Nephron (organoid): ENCODE measurements around the gene DDX18.

Experiments used
- H3K27ac Mint-ChIP-seq, 3 experiments: 2 replicates each; pipeline ENCODE4 v1.8.0; 2020; ENCODE audit warnings: mixed read lengths in 3 of 3, mild to moderate bottlenecking in 2 of 3, moderate library complexity in 1 of 3
- H3K27me3 Mint-ChIP-seq: 2 replicates; pipeline ENCODE4 v1.8.0; 2021; ENCODE audit warnings: low read depth, mild to moderate bottlenecking, moderate library complexity, mixed read lengths
- H3K36me3 Mint-ChIP-seq: 2 replicates; pipeline ENCODE4 v1.8.0; 2020; ENCODE audit warnings: low read depth, mixed read lengths
- H3K4me1 Mint-ChIP-seq: 2 replicates; pipeline ENCODE4 v1.8.0; 2020; ENCODE audit warnings: mixed read lengths
- H3K4me3 Mint-ChIP-seq, 3 experiments: 2 replicates each; pipeline ENCODE4 v1.8.0; 2020; ENCODE audit warnings: mild to moderate bottlenecking in 3 of 3, mixed read lengths in 3 of 3, moderate library complexity in 2 of 3
- H3K9me3 Mint-ChIP-seq: 2 replicates; pipeline ENCODE4 v1.8.0; 2020; ENCODE audit warnings: mixed read lengths
- CTCF ChIP-seq, 3 experiments: fragments of 200-600 bp; sonication (generic); IDR thresholded peaks; one replicate each; pipeline ENCODE4 v1.5.0; 2021; ENCODE audit warnings: antibody characterized with exemption in 3 of 3; ENCODE audit not compliant: unreplicated experiment in 3 of 3

DDX18 gene

GRCh38 chr2:117858892-117859531, 44.5 kb downstream of the DDX18 start:
- Mint-ChIP-seq H3K27me3 (no peaks in the 10 kb centered on the region), H3K4me3 (no peak overlapping the region), H3K4me1 (no peaks in the 10 kb centered on the region), H3K36me3 (no peaks in the 10 kb centered on the region), H3K9me3 (no peaks in the 10 kb centered on the region), H3K27ac (no peak overlapping the region)
- TF ChIP-seq CTCF (IDR thresholded peaks at IDR 0.05; ENCODE audit: unreplicated experiment in 3 of 3) = no peak

GRCh38 chr2:117859532-117859911, 45.0 kb downstream of the DDX18 start:
- Mint-ChIP-seq H3K27ac (no peak overlapping the region), H3K27me3 (no peaks in the 10 kb centered on the region)

GRCh38 chr2:117859924-117860647, 45.6 kb downstream of the DDX18 start:
- H3K9me3 Mint-ChIP-seq = no peaks in the 10 kb centered on the region
- H3K36me3 Mint-ChIP-seq = no peaks in the 10 kb centered on the region
- TF ChIP-seq CTCF (IDR thresholded peaks at IDR 0.05; ENCODE audit: unreplicated experiment in 3 of 3) = no peak
- no peak overlapping the region for H3K4me3 Mint-ChIP-seq
- no peaks in the 10 kb centered on the region for H3K4me1 Mint-ChIP-seq
- H3K27ac Mint-ChIP-seq = no peak overlapping the region
- H3K27me3 Mint-ChIP-seq = no peaks in the 10 kb centered on the region

More at GRCh38 chr2:117859532-117859911, 45.0 kb downstream of the DDX18 start:
- Mint-ChIP-seq H3K9me3 (no peaks in the 10 kb centered on the region), H3K36me3 (no peaks in the 10 kb centered on the region), H3K4me3 (no peak overlapping the region), H3K4me1 (no peaks in the 10 kb centered on the region)
- no peak for TF ChIP-seq CTCF (IDR thresholded peaks at IDR 0.05; ENCODE audit: unreplicated experiment in 3 of 3)

GRCh38 chr2:117862459-117862858, 48.0 kb downstream of the DDX18 start:
- Mint-ChIP-seq H3K27ac (no peak overlapping the region), H3K27me3 (no peaks in the 10 kb centered on the region), H3K36me3 (no peaks in the 10 kb centered on the region), H3K4me1 (no peaks in the 10 kb centered on the region), H3K4me3 (no peak overlapping the region), H3K9me3 (peaks cover 2% of the 10 kb centered on the region)
- no peak for TF ChIP-seq CTCF (IDR thresholded peaks at IDR 0.05; ENCODE audit: unreplicated experiment in 3 of 3)

GRCh38 chr2:117875786-117876185, 61.3 kb downstream of the DDX18 start:
- no peaks in the 10 kb centered on the region for H3K36me3 Mint-ChIP-seq
- H3K9me3 Mint-ChIP-seq = no peaks in the 10 kb centered on the region
- no peak overlapping the region for H3K27ac Mint-ChIP-seq
- H3K4me3 Mint-ChIP-seq = no peak overlapping the region
- no peaks in the 10 kb centered on the region for H3K4me1 Mint-ChIP-seq
- no peak for TF ChIP-seq CTCF (IDR thresholded peaks at IDR 0.05; ENCODE audit: unreplicated experiment in 3 of 3)
- no peaks in the 10 kb centered on the region for H3K27me3 Mint-ChIP-seq

GRCh38 chr2:117879003-117879402, 64.5 kb downstream of the DDX18 start:
- Mint-ChIP-seq H3K4me3 (no peak overlapping the region), H3K4me1 (no peaks in the 10 kb centered on the region), H3K9me3 (no peaks in the 10 kb centered on the region), H3K27ac (no peak overlapping the region), H3K27me3 (peaks cover 3% of the 10 kb centered on the region), H3K36me3 (no peaks in the 10 kb centered on the region)
- no peak for TF ChIP-seq CTCF (IDR thresholded peaks at IDR 0.05; ENCODE audit: unreplicated experiment in 3 of 3)
